MCF 10A (cell line): ENCODE measurements around the gene CYP27A1. TPM values are rescaled to one million over a fixed set of nuclear protein-coding genes. Genes with fewer than 3 reads are reported as not detected.

ENCODE experiments used
- BruUV-seq: library from RNA; stranded (reverse); fragments of 400-500 nt; replicated peaks from 2 replicates; lab custom pipeline; 2021; lab: Mats Ljungman, UMichigan
- CTCF ChIA-PET: fragments of 300-600 bp; sonication (Branson Sonifier 250); formaldehyde crosslinking; extraction: SDS; loops from one replicate; lab custom pipeline; 2021; ENCODE audit warnings: antibody characterized with exemption, inconsistent platforms; lab: Yijun Ruan, JAX
- POLR2A ChIA-PET: fragments of 300-600, 350-650 bp; sonication (Branson Sonifier 250); formaldehyde crosslinking; extraction: SDS; loops from one replicate; lab custom pipeline; 2020; ENCODE audit warnings: antibody characterized with exemption, inconsistent platforms; lab: Yijun Ruan, JAX
- DNase-seq: peaks from one replicate; pipeline ENCODE4 v3.0.0-alpha.2; 2018; ENCODE audit not compliant: unreplicated experiment
- H3K27ac Mint-ChIP-seq: one replicate; pipeline ENCODE4 v1.8.0; 2022; ENCODE audit warnings: mild to moderate bottlenecking, low read depth, mixed read lengths; ENCODE audit not compliant: unreplicated experiment
- H3K27me3 Mint-ChIP-seq: one replicate; pipeline ENCODE4 v1.8.0; 2022; ENCODE audit warnings: mixed read lengths; ENCODE audit not compliant: insufficient read depth, unreplicated experiment
- H3K36me3 Mint-ChIP-seq: one replicate; pipeline ENCODE4 v1.8.0; 2022; ENCODE audit warnings: mild to moderate bottlenecking, moderate library complexity, mixed read lengths; ENCODE audit not compliant: insufficient read depth, unreplicated experiment
- H3K4me1 Mint-ChIP-seq: one replicate; pipeline ENCODE4 v1.8.0; 2022; ENCODE audit warnings: mixed read lengths; ENCODE audit not compliant: insufficient read depth, unreplicated experiment
- H3K4me3 Mint-ChIP-seq: one replicate; pipeline ENCODE4 v1.8.0; 2022; ENCODE audit warnings: mild to moderate bottlenecking, moderate library complexity, mixed read lengths; ENCODE audit not compliant: unreplicated experiment
- H3K9me3 Mint-ChIP-seq: one replicate; pipeline ENCODE4 v1.8.0; 2022; ENCODE audit warnings: mixed read lengths; ENCODE audit not compliant: unreplicated experiment
- intact Hi-C: fragments of 100-400 bp; cut with micrococcal nuclease; formaldehyde crosslinking; loops from 2 replicates; pipeline ENCODE4 v1.14.1; 2022
- total RNA-seq: library from RNA; stranded (reverse); gene quantifications from 2 replicates; pipeline ENCODE4 v1.2.3, GENCODE V29; 2022
- TF ChIP-seq, protein P1 (sequence below): fragments of 200-600 bp; IDR thresholded peaks from one replicate; pipeline ENCODE4 v1.8.0; 2022; ENCODE audit warnings: antibody characterized with exemption, mild to moderate bottlenecking; ENCODE audit not compliant: unreplicated experiment

The CYP27A1 gene
- total RNA-seq, 1 experiment from 2014 or later, result not detected

DNA sequence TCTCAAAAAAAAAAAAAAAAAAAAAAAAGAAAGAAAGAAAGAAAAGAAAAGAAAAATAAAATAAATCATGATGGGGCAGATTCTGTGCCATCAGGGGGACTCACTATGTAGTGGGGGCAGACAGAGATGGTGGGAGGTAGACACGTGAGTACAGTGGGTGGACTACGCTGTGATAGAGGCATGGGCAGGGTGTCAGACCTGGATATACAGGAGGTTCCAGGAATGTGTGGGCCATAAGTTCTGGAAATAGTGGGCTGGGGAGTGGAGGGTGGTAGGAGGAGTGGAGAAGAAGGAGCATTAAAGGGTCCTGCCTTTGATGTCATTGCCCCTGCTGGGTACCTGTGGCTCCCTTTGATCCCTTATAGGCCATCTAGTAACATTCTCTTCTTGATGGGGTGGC is 68.8 kb downstream of the CYP27A1 start:
- intact Hi-C loops, result loop anchor here (5.0 kb wide), 1 partner anchor 147 kb away; no protein-coding TSS in a partner anchor
- ChIA-PET CTCF (interaction anchor here (0.5 to 6.6 kb wide), 16 partner anchors 13 to 1769 kb away, joined by 3 to 61 read pairs (median 4); partner anchors contain the start of gene TTLL4), POLR2A (interaction anchor here (1.6 to 1.7 kb wide), 2 partner anchors 119 to 179 kb away, joined by 4 to 7 read pairs; partner anchors contain the start of genes RNF25 and STK36)
- Mint-ChIP-seq H3K36me3 (peaks cover 7% of the 10 kb centered on the region), H3K4me3 (no peak overlapping the region), H3K4me1 (peaks cover 21% of the 10 kb centered on the region), H3K27ac (no peak overlapping the region), H3K9me3 (no peaks in the 10 kb centered on the region), H3K27me3 (no peaks in the 10 kb centered on the region)
- BruUV-seq, result no TSS peak
- no peak for DNase-seq
- TF ChIP-seq, protein P1, sequence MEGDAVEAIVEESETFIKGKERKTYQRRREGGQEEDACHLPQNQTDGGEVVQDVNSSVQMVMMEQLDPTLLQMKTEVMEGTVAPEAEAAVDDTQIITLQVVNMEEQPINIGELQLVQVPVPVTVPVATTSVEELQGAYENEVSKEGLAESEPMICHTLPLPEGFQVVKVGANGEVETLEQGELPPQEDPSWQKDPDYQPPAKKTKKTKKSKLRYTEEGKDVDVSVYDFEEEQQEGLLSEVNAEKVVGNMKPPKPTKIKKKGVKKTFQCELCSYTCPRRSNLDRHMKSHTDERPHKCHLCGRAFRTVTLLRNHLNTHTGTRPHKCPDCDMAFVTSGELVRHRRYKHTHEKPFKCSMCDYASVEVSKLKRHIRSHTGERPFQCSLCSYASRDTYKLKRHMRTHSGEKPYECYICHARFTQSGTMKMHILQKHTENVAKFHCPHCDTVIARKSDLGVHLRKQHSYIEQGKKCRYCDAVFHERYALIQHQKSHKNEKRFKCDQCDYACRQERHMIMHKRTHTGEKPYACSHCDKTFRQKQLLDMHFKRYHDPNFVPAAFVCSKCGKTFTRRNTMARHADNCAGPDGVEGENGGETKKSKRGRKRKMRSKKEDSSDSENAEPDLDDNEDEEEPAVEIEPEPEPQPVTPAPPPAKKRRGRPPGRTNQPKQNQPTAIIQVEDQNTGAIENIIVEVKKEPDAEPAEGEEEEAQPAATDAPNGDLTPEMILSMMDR, result no peak

DNA sequence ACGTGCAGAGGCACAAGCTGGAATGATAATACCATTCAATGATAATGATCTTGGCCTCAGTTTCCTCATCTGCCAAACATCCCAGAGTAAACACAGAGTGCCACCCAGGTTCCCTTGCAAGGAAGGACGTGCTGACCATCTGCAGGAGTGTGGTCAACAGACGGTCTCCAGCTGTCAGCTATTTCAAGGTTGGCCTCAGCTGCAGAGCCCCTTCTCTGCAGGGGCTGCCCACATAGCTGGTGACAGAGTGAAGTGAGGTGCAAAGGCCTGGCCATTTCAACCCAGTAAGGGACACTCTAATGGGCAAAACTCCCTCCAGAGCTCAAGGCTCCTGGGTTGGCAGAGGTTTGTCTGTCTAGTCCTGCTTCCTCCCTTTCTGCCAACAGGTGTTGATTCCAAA is 69.3 kb downstream of the CYP27A1 start:
- no peak for DNase-seq
- no peaks in the 10 kb centered on the region for H3K9me3 Mint-ChIP-seq
- CTCF ChIA-PET, result interaction anchor here (0.5 to 6.6 kb wide), 10 partner anchors 23 to 1769 kb away, joined by 3 to 61 read pairs (median 4); partner anchors contain the start of gene TTLL4
- H3K4me1 Mint-ChIP-seq, result peaks cover 21% of the 10 kb centered on the region
- H3K4me3 Mint-ChIP-seq, result no peak overlapping the region
- no peak overlapping the region for H3K27ac Mint-ChIP-seq
- TF ChIP-seq, protein P1, result no peak
- H3K27me3 Mint-ChIP-seq, result no peaks in the 10 kb centered on the region
- BruUV-seq, result no TSS peak
- POLR2A ChIA-PET, result interaction anchor here (0.8 to 1.5 kb wide), 2 partner anchors 141 to 325 kb away, joined by 3 to 4 read pairs; partner anchors contain the start of genes CNPPD1 and TTLL4
- intact Hi-C loops, result loop anchor here (5.0 kb wide), 1 partner anchor 146 kb away; no protein-coding TSS in a partner anchor
- H3K36me3 Mint-ChIP-seq, result peaks cover 7% of the 10 kb centered on the region

DNA sequence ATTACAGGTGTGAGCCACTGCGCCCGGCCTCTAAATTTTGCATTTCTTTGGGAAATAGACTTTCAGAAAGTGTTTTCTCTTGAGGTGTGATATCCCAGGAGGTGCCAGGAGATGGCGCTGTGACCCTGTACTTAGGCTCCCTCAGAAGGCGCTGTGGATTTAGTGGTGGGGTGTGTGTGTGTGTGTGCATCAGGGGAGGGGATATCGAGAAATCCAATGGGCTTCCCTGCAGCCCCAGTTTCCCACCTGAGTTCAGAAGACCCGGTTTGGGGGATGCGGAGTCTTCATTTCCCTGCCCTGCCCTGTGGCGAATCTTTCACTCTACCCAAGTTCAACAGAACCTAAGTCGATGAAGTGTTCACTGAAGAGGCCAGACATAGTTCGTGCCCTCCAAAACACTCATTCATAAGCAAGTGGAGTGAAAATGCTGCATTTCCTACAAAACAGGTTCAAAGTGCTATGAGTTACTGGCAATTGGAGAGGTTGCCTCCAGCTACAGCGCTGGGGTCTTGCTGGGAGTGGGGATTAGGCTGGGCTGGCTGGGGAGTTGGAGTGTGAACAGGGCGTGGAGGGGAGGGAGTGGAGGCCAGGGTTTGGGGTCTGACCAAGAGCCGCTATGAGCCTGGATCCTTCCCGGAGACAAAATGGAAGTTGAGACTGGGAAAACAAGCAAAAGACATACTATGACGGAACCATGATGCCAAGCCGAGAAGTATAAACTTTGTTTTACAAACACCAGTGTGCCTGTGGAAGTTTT is 71.1 kb downstream of the CYP27A1 start:
- Mint-ChIP-seq H3K27me3 (peaks cover 5% of the 10 kb centered on the region), H3K36me3 (peaks cover 7% of the 10 kb centered on the region), H3K4me3 (no peak overlapping the region), H3K9me3 (no peaks in the 10 kb centered on the region), H3K4me1 (peaks cover 23% of the 10 kb centered on the region), H3K27ac (no peak overlapping the region)
- intact Hi-C loops, result loop anchor here (1.0 to 5.0 kb wide), 3 partner anchors 45 to 266 kb away; no protein-coding TSS in a partner anchor
- CTCF ChIA-PET, result interaction anchor here (0.9 to 6.6 kb wide), 13 partner anchors 11 to 637 kb away, joined by 3 to 61 read pairs (median 3); no protein-coding TSS in a partner anchor
- BruUV-seq, result no TSS peak
- peak; percentile 67 for DNase-seq
- TF ChIP-seq, protein P1, result peak; percentile 89
- POLR2A ChIA-PET, result interaction anchor here (0.7 to 1.5 kb wide), 5 partner anchors 30 to 323 kb away, joined by 3 to 4 read pairs (median 3); partner anchors contain the start of gene CNPPD1

DNA sequence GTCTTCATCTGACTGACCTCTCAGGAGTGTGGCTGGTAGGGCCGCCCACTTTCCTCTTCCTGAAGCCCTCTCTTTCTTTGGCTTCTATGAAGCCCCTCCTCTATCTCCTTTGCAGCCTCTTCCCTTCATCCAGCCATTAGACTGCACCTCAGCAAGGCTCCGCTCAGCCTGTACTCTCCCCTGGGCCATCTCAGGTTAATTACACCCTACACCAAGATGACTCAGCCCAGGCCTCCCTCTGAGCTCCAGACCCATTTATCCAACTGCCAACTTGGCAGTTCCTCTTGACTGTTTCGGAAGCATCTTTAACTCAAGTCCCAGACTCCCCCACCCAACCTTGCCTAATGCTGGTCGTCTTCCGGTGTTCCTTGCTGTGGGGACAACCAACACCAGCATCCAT is 71.8 kb downstream of the CYP27A1 start:
- DNase-seq, result peak; percentile 89
- intact Hi-C loops, result loop anchor here (1.0 to 5.0 kb wide), 3 partner anchors 45 to 265 kb away; no protein-coding TSS in a partner anchor
- Mint-ChIP-seq H3K4me3 (no peak overlapping the region), H3K27ac (no peak overlapping the region), H3K9me3 (no peaks in the 10 kb centered on the region), H3K27me3 (peaks cover 12% of the 10 kb centered on the region), H3K36me3 (peaks cover 7% of the 10 kb centered on the region), H3K4me1 (peaks cover 27% of the 10 kb centered on the region)
- TF ChIP-seq, protein P1, result no peak
- POLR2A ChIA-PET, result interaction anchor here (0.7 to 0.8 kb wide), 3 partner anchors 41 to 771 kb away, joined by 3 to 4 read pairs (median 3); no protein-coding TSS in a partner anchor
- no TSS peak for BruUV-seq
- CTCF ChIA-PET, result interaction anchor here (0.7 to 6.6 kb wide), 6 partner anchors 10 to 127 kb away, joined by 3 to 61 read pairs (median 4); no protein-coding TSS in a partner anchor
